H1 (cell line): ENCODE data around the gene L1TD1. TPM values are rescaled to one million over a fixed set of nuclear protein-coding genes. Genes with fewer than 3 reads are reported as not detected.

Experiments used
- CTCF ChIA-PET: fragments of 300-600 bp; sonication (Branson Sonifier 250); formaldehyde crosslinking; loops from one replicate; lab custom pipeline; 2021; ENCODE audit not compliant: partially characterized antibody; lab: Charles Lee
- POLR2A ChIA-PET: fragments of 300-600 bp; sonication (Branson Sonifier 250); formaldehyde crosslinking; loops from one replicate; lab custom pipeline; 2021; ENCODE audit warnings: inconsistent platforms; ENCODE audit not compliant: partially characterized antibody; lab: Charles Lee
- DNase-seq, 2 experiments: peaks; one replicate each; pipeline versions ENCODE4 v3.0.0 to v3.0.0-alpha.2; 2010 to 2022; ENCODE audit warnings: low spot score in 2 of 2, low read depth in 1 of 2, mixed read lengths in 1 of 2
- FAIRE-seq: peaks from 2 replicates; lab custom pipeline; 2011; peaks lifted over from hg19 to GRCh38; lab: Jason Lieb, UNC
- H2AFZ ChIP-seq: 2 replicates; pipeline ENCODE4 v1.8.1; 2012; ENCODE audit warnings: low read length, inconsistent platforms
- H2AK5ac ChIP-seq: 2 replicates; pipeline ENCODE4 v1.6.1; 2013; ENCODE audit warnings: low read depth, low read length
- H2BK120ac ChIP-seq: replicated peaks from 2 replicates; pipeline ENCODE3; 2013; ENCODE audit warnings: low read depth, low read length, inconsistent platforms
- H2BK12ac ChIP-seq: 2 replicates; pipeline ENCODE4 v1.6.1; 2013; ENCODE audit warnings: low read depth, low read length
- H2BK15ac ChIP-seq: 2 replicates; pipeline ENCODE4 v1.6.1; 2013; ENCODE audit warnings: low read length
- H2BK20ac ChIP-seq: 2 replicates; pipeline ENCODE4 v1.6.1; 2013; ENCODE audit warnings: low read length
- H2BK5ac ChIP-seq: 2 replicates; pipeline ENCODE4 v1.6.1; 2013; ENCODE audit warnings: low read depth, low read length
- H3K14ac ChIP-seq: 2 replicates; pipeline ENCODE4 v1.6.1; 2013; ENCODE audit warnings: inconsistent platforms; ENCODE audit not compliant: insufficient read length
- H3K18ac ChIP-seq: 2 replicates; pipeline ENCODE4 v1.6.1; 2013; ENCODE audit warnings: low read length; ENCODE audit errors: extremely low read depth
- H3K23ac ChIP-seq: 2 replicates; pipeline ENCODE4 v1.6.1; 2013; ENCODE audit warnings: inconsistent platforms; ENCODE audit not compliant: insufficient read length
- H3K23me2 ChIP-seq: 2 replicates; pipeline ENCODE4 v1.6.1; 2013; ENCODE audit warnings: low read depth, low read length
- H3K27ac ChIP-seq: 2 replicates; pipeline ENCODE4 v1.6.1; 2011; ENCODE audit warnings: low read depth, low read length, inconsistent platforms
- H3K27me3 ChIP-seq, 4 experiments: replicated peaks in 1 of 4; 1 replicate in 1 of 4; 2 replicates in 3 of 4; pipeline versions ENCODE4 v1.6.1 to v1.8.1; 2011 to 2013; ENCODE audit warnings: low read length in 3 of 4, mild to moderate bottlenecking in 3 of 4, inconsistent platforms in 2 of 4, mixed read lengths in 2 of 4, moderate library complexity in 1 of 4; ENCODE audit not compliant: control insufficient read depth in 3 of 4, insufficient read depth in 3 of 4; ENCODE audit errors: extremely low read depth in 1 of 4
- H3K36me3 ChIP-seq, 4 experiments: 2 replicates each; pipeline versions ENCODE4 v1.6.1 to v1.8.1; 2011 to 2013; ENCODE audit warnings: mild to moderate bottlenecking in 4 of 4, low read length in 3 of 4, moderate library complexity in 2 of 4, control low read depth in 1 of 4, inconsistent platforms in 1 of 4; ENCODE audit not compliant: insufficient read depth in 4 of 4, control insufficient read depth in 2 of 4
- H3K4ac ChIP-seq: replicated peaks from 2 replicates; pipeline ENCODE3; 2013; ENCODE audit warnings: low read length, low read depth, mixed read lengths, inconsistent platforms; ENCODE audit not compliant: insufficient read length
- H3K4me1 ChIP-seq, 4 experiments: replicated peaks in 1 of 4; 1 replicate in 1 of 4; 2 replicates in 3 of 4; pipeline versions ENCODE4 v1.6.1 to v1.8.1; 2011 to 2013; ENCODE audit warnings: low read length in 3 of 4, inconsistent platforms in 2 of 4, mixed read lengths in 1 of 4; ENCODE audit not compliant: insufficient read depth in 4 of 4, control insufficient read depth in 3 of 4
- H3K4me2 ChIP-seq, 2 experiments: 2 replicates each; pipeline versions ENCODE4 v1.6.1 to v1.8.1; 2011 to 2013; ENCODE audit warnings: low read depth in 2 of 2, low read length in 2 of 2, control low read depth in 1 of 2, inconsistent platforms in 1 of 2, mild to moderate bottlenecking in 1 of 2; ENCODE audit not compliant: insufficient read depth in 1 of 2
- H3K4me3 ChIP-seq, 4 experiments: fragments of 200-600, 300-600 bp in 1 of 4; sonication (generic), shearing (Covaris generic), sonication (Bioruptor Twin) in 1 of 4; 2 replicates each; pipeline versions ENCODE4 v1.5.1 to v1.8.1; 2011 to 2016; ENCODE audit warnings: low read length in 4 of 4, low read depth in 3 of 4, control low read depth in 2 of 4, inconsistent platforms in 2 of 4, mild to moderate bottlenecking in 2 of 4, mixed read lengths in 1 of 4, moderate library complexity in 1 of 4; ENCODE audit not compliant: insufficient read depth in 2 of 4; ENCODE audit errors: extremely low read depth in 1 of 4
- H3K56ac ChIP-seq: replicated peaks from 2 replicates; pipeline ENCODE3; 2013; ENCODE audit warnings: low read depth, mild to moderate bottlenecking, mixed read lengths, low read length, inconsistent platforms; ENCODE audit not compliant: insufficient read length
- H3K79me1 ChIP-seq: 2 replicates; pipeline ENCODE4 v1.6.1; 2013; ENCODE audit warnings: low read depth, low read length, control low read depth
- H3K79me2 ChIP-seq, 2 experiments: 2 replicates each; pipeline versions ENCODE4 v1.6.1 to v1.8.1; 2012 to 2013; ENCODE audit warnings: low read length in 2 of 2, mild to moderate bottlenecking in 2 of 2, inconsistent platforms in 1 of 2; ENCODE audit not compliant: insufficient read depth in 2 of 2, control insufficient read depth in 1 of 2
- H3K9ac ChIP-seq, 4 experiments: replicated peaks in 1 of 4; 1 replicate in 1 of 4; 2 replicates in 3 of 4; pipeline versions ENCODE4 v1.6.1 to v1.8.1; 2011 to 2013; ENCODE audit warnings: low read depth in 3 of 4, low read length in 3 of 4, control low read depth in 2 of 4, mild to moderate bottlenecking in 2 of 4, moderate library complexity in 2 of 4, inconsistent platforms in 1 of 4; ENCODE audit errors: extremely low read depth in 1 of 4
- H3K9me3 ChIP-seq, 2 experiments: 2 replicates each; pipeline versions ENCODE4 v1.6.1 to v1.8.1; 2012 to 2013; ENCODE audit warnings: mild to moderate bottlenecking in 2 of 2, moderate library complexity in 2 of 2, control low read depth in 1 of 2, inconsistent platforms in 1 of 2, low read depth in 1 of 2, low read length in 1 of 2, mixed read lengths in 1 of 2; ENCODE audit not compliant: insufficient read depth in 2 of 2
- H4K20me1 ChIP-seq, 2 experiments: replicated peaks in 1 of 2; 2 replicates each; pipeline versions ENCODE3 to v1.8.1; 2011 to 2013; ENCODE audit warnings: inconsistent platforms in 2 of 2, low read length in 2 of 2, mild to moderate bottlenecking in 1 of 2; ENCODE audit not compliant: insufficient read depth in 2 of 2, control insufficient read depth in 1 of 2
- H4K5ac ChIP-seq: 2 replicates; pipeline ENCODE4 v1.6.1; 2013; ENCODE audit warnings: low read length, low read depth, mixed read lengths, inconsistent platforms; ENCODE audit not compliant: insufficient read length
- H4K8ac ChIP-seq: 2 replicates; pipeline ENCODE4 v1.8.0; 2013; ENCODE audit warnings: mild to moderate bottlenecking, moderate library complexity, low read length, inconsistent platforms; ENCODE audit not compliant: insufficient read depth; ENCODE audit errors: extremely low read depth
- H4K91ac ChIP-seq: replicated peaks from 2 replicates; pipeline ENCODE3; 2013; ENCODE audit warnings: low read length, mixed read lengths, inconsistent platforms; ENCODE audit not compliant: insufficient read length
- CBX8 ChIP-seq: fragments of 300-800, 300-1000 bp; sonication (generic); IDR thresholded peaks from 2 replicates; pipeline ENCODE4 v1.7.1; 2016; ENCODE audit warnings: low read depth, low read length, borderline replicate concordance
- EP300 ChIP-seq, 2 experiments: IDR thresholded peaks; 1 replicate in 1 of 2; 2 replicates in 1 of 2; pipeline ENCODE4 v1.6.1; 2011 to 2012; ENCODE audit warnings: low read depth in 2 of 2, low read length in 2 of 2, mild to moderate bottlenecking in 2 of 2, borderline replicate concordance in 1 of 2, inconsistent platforms in 1 of 2, moderate library complexity in 1 of 2
- KDM4A ChIP-seq: IDR thresholded peaks from one replicate; pipeline ENCODE4 v1.7.1; 2012; ENCODE audit warnings: low read depth, mild to moderate bottlenecking, moderate library complexity, low read length, inconsistent platforms; ENCODE audit not compliant: severe bottlenecking
- PHF8 ChIP-seq: fragments of 200-600 bp; sonication (generic); conservative IDR thresholded peaks from 2 replicates; pipeline ENCODE4 v1.7.1; 2012; ENCODE audit warnings: low read depth, mild to moderate bottlenecking, inconsistent platforms, low read length, moderate library complexity
- RFX5 ChIP-seq: IDR thresholded peaks from 2 replicates; pipeline ENCODE4 v1.6.1; 2011; ENCODE audit warnings: low read depth, low read length, improper control_type of control experiment, borderline replicate concordance
- RNF2 ChIP-seq: fragments of 200-900, 300-1000 bp; sonication (generic); IDR thresholded peaks from 2 replicates; pipeline ENCODE4 v1.7.1; 2016; ENCODE audit warnings: borderline replicate concordance, low read depth, mild to moderate bottlenecking, antibody characterized with exemption, low read length; ENCODE audit not compliant: poor library complexity, severe bottlenecking; ENCODE audit errors: missing control alignments
- SP1 ChIP-seq: IDR thresholded peaks from 2 replicates; pipeline ENCODE4 v1.6.1; 2011; ENCODE audit warnings: low read depth, low read length
- SP4 ChIP-seq: IDR thresholded peaks from 2 replicates; pipeline ENCODE4 v1.6.1; 2012; ENCODE audit warnings: low read length, inconsistent platforms
- SUZ12 ChIP-seq: fragments of 200-600 bp; sonication (generic); IDR thresholded peaks from 2 replicates; pipeline ENCODE4 v1.6.1; 2012; ENCODE audit warnings: mild to moderate bottlenecking, inconsistent platforms, low read length, moderate library complexity, mixed read lengths
- TBP ChIP-seq: IDR thresholded peaks from 2 replicates; pipeline ENCODE4 v1.6.1; 2011; ENCODE audit warnings: low read depth, low read length, improper control_type of control experiment
- ZNF274 ChIP-seq: IDR thresholded peaks from 2 replicates; pipeline ENCODE4 v1.7.0; 2012; ENCODE audit warnings: low read length, borderline replicate concordance; ENCODE audit errors: extremely low read depth
- WGBS, 2 experiments: shearing (Covaris generic) in 1 of 2; methylation state at CpG; one replicate each; pipeline versions ENCODE4 v1.1.6 to v1.1.7; 2013 to 2015; ENCODE audit warnings: low lambda C conversion rate in 2 of 2, mixed read lengths in 2 of 2, inconsistent platforms in 1 of 2, low coverage in 1 of 2, missing lambda C conversion rate in 1 of 2; ENCODE audit not compliant: insufficient replicate concordance in 2 of 2, insufficient coverage in 1 of 2, insufficient read length in 1 of 2; ENCODE audit errors: extremely low coverage in 1 of 2, missing lambda C conversion rate in 1 of 2; 5-methylcytosine and 5-hydroxymethylcytosine counted together
- polyA plus RNA-seq, 7 experiments: library from polyadenylated mRNA; depleted of rRNA in 3 of 7; stranded (reverse) in 5 of 7; unstranded in 2 of 7; fragments of >200 nt in 5 of 7; fragments of 200-250 nt in 2 of 7; gene quantifications; 1 replicate in 5 of 7; 2 replicates in 1 of 7; 4 replicates in 1 of 7; pipeline versions ENCODE4 v1.2.1 to v1.2.3, GENCODE V29; 2011 to 2013; ENCODE audit warnings: missing spikeins in 2 of 7, mixed read lengths in 2 of 7
- total RNA-seq: library from RNA; stranded (reverse); fragmentation: NEBNext Ultra II Directional; extraction: Animal tissue kit (Norgen Biotek cat#: 25700); gene quantifications from 2 replicates; pipeline ENCODE4 v1.2.1, GENCODE V29; 2021

Gene L1TD1
- total and polyA plus RNA-seq, 2 of the 8 experiments (the other 6 are each of a cell fraction or from before 2014, with no cell fraction given) = 35.3 to 441 TPM

DNA sequence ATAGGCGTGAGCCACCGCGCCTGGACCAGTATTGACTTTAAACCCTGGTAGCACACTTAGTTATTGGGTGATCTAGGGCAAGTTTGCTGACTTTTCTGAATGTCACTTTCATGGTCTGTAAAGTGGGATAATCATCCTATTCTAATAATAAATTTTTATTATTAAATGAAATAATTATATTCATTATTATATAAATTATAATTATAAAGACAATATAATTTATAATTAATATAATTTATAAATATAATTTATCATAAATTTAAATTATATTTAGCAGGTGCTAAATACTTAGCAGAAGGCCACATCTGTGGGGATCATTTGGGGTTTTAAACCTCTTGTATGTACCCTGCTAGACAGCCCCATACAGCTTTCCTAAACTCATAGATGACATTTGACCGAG lies 64.9 kb downstream of the L1TD1 start:
- Histone ChIP-seq H3K4ac (no peak overlapping the region), H3K79me1 (no peaks in the 10 kb centered on the region), H3K27ac (no peak overlapping the region), H4K8ac (no peak overlapping the region), H3K79me2 (no peaks in the 10 kb centered on the region), H3K9me3 (no peaks in the 10 kb centered on the region), H2BK12ac (no peak overlapping the region), H3K4me2 (no peak overlapping the region), H3K14ac (no peak overlapping the region), H3K23ac (no peak overlapping the region), H2BK5ac (no peak overlapping the region), H3K27me3 (no peaks in the 10 kb centered on the region), H2BK120ac (no peak overlapping the region), H2AK5ac (no peak overlapping the region), H3K4me3 (no peak overlapping the region), H2AFZ (no peak overlapping the region), H4K20me1 (no peaks in the 10 kb centered on the region), H3K36me3 (no peaks in the 10 kb centered on the region), H2BK15ac (no peak overlapping the region), H2BK20ac (no peak overlapping the region), H3K23me2 (no peaks in the 10 kb centered on the region), H3K4me1 (peaks cover 0 to 3% (median under 1%) of the 10 kb centered on the region in 4 experiments; a peak in 4 of 7 replicates), H4K91ac (no peak overlapping the region), H3K9ac (no peak overlapping the region), H4K5ac (no peak overlapping the region), H3K56ac (no peak overlapping the region), H3K18ac (no peak overlapping the region)
- DNase-seq (no peak), FAIRE-seq (no peak)
- ChIA-PET CTCF (no interaction called here), POLR2A (no interaction called here)
- 93% methylated on average over 4 of the region's 4 CpGs; no CpG with 5 or more reads in 1 of the 2 experiments for WGBS, 2 experiments
- TF ChIP-seq SP1 (no peak), SUZ12 (no peak), RNF2 (no peak), CBX8 (no peak), EP300 (IDR thresholded peaks at IDR 0.05; ENCODE audit: borderline replicate concordance in 1 of 2, low read depth in 2 of 2, low read length in 2 of 2) (no peak), TBP (no peak), RFX5 (no peak), PHF8 (no peak), KDM4A (no peak), ZNF274 (no peak), SP4 (no peak)
